HEK293T (cell line): ENCODE results near the gene CCND1.

Experiments
- BHLHE40 ChIP-seq: fragments of 450-650 bp; IDR thresholded peaks from 2 replicates; pipeline ENCODE4 v1.6.1; 2016; ENCODE audit warnings: mild to moderate bottlenecking, moderate library complexity, borderline replicate concordance
- FOXK2 ChIP-seq: fragments of 450-650 bp; IDR thresholded peaks from 2 replicates; pipeline ENCODE4 v1.6.1; 2016; ENCODE audit warnings: mild to moderate bottlenecking
- SP1 ChIP-seq: fragments of 450-650 bp; IDR thresholded peaks from 2 replicates; pipeline ENCODE4 v1.6.1; 2017
- SUZ12 ChIP-seq: fragments of 450-650 bp; IDR thresholded peaks from 2 replicates; pipeline ENCODE4 v1.6.1; 2016; ENCODE audit warnings: mild to moderate bottlenecking
- ZNF384 ChIP-seq: fragments of 450-650 bp; IDR thresholded peaks from 2 replicates; pipeline ENCODE4 v1.6.1; 2016

- TF ChIP-seq ZNF384 (no peak), FOXK2 (no peak), SUZ12 (no peak), BHLHE40 (no peak), SP1 (no peak)
These were observed 1.6 kb downstream of the CCND1 start for GRCh38 chr11:69642549-69642912.
